Caco-2 (cell line): ENCODE data around the gene CCNQ. TPM values are rescaled to one million over a fixed set of nuclear protein-coding genes. Genes with fewer than 3 reads are reported as not detected.

Experiments used
- BruUV-seq: library from RNA; stranded (reverse); fragments of 400-500 nt; replicated peaks from 2 replicates; lab custom pipeline; 2021; lab: Mats Ljungman, UMichigan
- CTCF ChIA-PET: fragments of 300-600 bp; sonication (Branson Sonifier 250); formaldehyde crosslinking; loops from one replicate; lab custom pipeline; 2022; ENCODE audit warnings: antibody characterized with exemption; lab: Charles Lee
- POLR2A ChIA-PET: fragments of 300-600 bp; sonication (Branson Sonifier 250); formaldehyde crosslinking; loops from one replicate; lab custom pipeline; 2022; ENCODE audit warnings: antibody characterized with exemption; lab: Charles Lee
- DNase-seq, 2 experiments: peaks; one replicate each; pipeline versions ENCODE4 v3.0.0 to v3.0.0-alpha.2; 2020 to 2022
- H3K27me3 ChIP-seq: replicated peaks from 2 replicates; pipeline ENCODE4 v1.6.0; 2011; ENCODE audit warnings: low read length; ENCODE audit not compliant: control insufficient read depth, insufficient read depth
- H3K36me3 ChIP-seq: 2 replicates; pipeline ENCODE4 v1.5.1; 2011; ENCODE audit warnings: low read length; ENCODE audit not compliant: control insufficient read depth, insufficient read depth
- H3K4me1 ChIP-seq: fragments of 250-450 bp; sonication (Bioruptor Pico); 2 replicates; pipeline ENCODE4 v1.5.1; 2020; ENCODE audit warnings: mild to moderate bottlenecking
- H3K4me3 ChIP-seq: 2 replicates; pipeline ENCODE4 v1.5.1; 2011; ENCODE audit warnings: low read depth, mild to moderate bottlenecking, control low read depth, low read length
- H3K9me3 ChIP-seq: fragments of 250-450 bp; sonication (Bioruptor Pico); 2 replicates; pipeline ENCODE4 v1.5.1; 2020; ENCODE audit warnings: mild to moderate bottlenecking, moderate library complexity
- H3K27ac Mint-ChIP-seq: one replicate; pipeline ENCODE4 v1.8.0; 2022; ENCODE audit warnings: mixed read lengths; ENCODE audit not compliant: unreplicated experiment
- H3K27me3 Mint-ChIP-seq: one replicate; pipeline ENCODE4 v1.8.0; 2022; ENCODE audit warnings: mixed read lengths; ENCODE audit not compliant: insufficient read depth, unreplicated experiment
- H3K36me3 Mint-ChIP-seq: one replicate; pipeline ENCODE4 v1.8.0; 2022; ENCODE audit warnings: mild to moderate bottlenecking, mixed read lengths; ENCODE audit not compliant: insufficient read depth, unreplicated experiment
- H3K4me1 Mint-ChIP-seq: one replicate; pipeline ENCODE4 v1.8.0; 2022; ENCODE audit warnings: low read depth, mixed read lengths; ENCODE audit not compliant: unreplicated experiment
- H3K4me3 Mint-ChIP-seq: one replicate; pipeline ENCODE4 v1.8.0; 2022; ENCODE audit warnings: mild to moderate bottlenecking, moderate library complexity, mixed read lengths; ENCODE audit not compliant: unreplicated experiment
- H3K9me3 Mint-ChIP-seq: one replicate; pipeline ENCODE4 v1.8.0; 2022; ENCODE audit warnings: mixed read lengths; ENCODE audit not compliant: unreplicated experiment
- CTCF ChIP-seq, 2 experiments: fragments of 200-600 bp in 1 of 2; IDR thresholded peaks; 1 replicate in 1 of 2; 2 replicates in 1 of 2; pipeline versions ENCODE4 v1.5.1 to v1.8.0; 2011 to 2022; ENCODE audit warnings: antibody characterized with exemption in 1 of 2, control low read depth in 1 of 2, inconsistent platforms in 1 of 2, low read depth in 1 of 2, low read length in 1 of 2, mild to moderate bottlenecking in 1 of 2, moderate library complexity in 1 of 2; ENCODE audit not compliant: insufficient read depth in 1 of 2, severe bottlenecking in 1 of 2, unreplicated experiment in 1 of 2
- intact Hi-C: fragments of 100-400 bp; cut with micrococcal nuclease; formaldehyde crosslinking; loops from one replicate; pipeline ENCODE4 v1.10.0; 2022; ENCODE audit not compliant: unreplicated experiment
- total RNA-seq: library from RNA; stranded (reverse); gene quantifications from 2 replicates; pipeline ENCODE4 v1.2.3, GENCODE V29; 2022

The CCNQ gene
- total RNA-seq, 1 experiment from 2014 or later = 23.8 TPM

DNA sequence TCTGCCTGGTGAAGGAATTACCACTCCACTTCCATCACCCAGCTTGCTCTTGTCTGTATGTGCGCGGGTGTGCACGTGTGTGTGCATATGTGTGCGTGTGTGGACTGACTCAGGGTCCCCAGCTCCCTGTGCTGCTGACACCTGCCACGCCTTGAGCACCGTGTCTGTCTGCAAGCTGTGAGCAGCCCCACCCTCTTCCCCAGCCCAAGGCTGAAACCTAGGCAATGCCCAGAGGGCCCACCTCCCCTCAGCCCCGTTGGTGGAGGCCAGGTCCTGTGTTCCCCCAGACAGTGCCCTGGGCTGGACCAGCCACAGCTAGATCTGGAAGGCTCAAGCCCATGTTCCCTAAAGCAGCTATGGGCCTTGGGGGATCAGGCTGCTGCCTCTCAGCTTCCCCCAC lies 2.0 kb upstream of the CCNQ start:
- peaks cover under 1% of the 10 kb centered on the region for H3K36me3 Mint-ChIP-seq
- H3K4me1 Mint-ChIP-seq = peaks cover 6% of the 10 kb centered on the region
- Histone ChIP-seq H3K27me3 (no peaks in the 10 kb centered on the region), H3K9me3 (no peaks in the 10 kb centered on the region), H3K4me3 (no peak overlapping the region), H3K36me3 (no peaks in the 10 kb centered on the region), H3K4me1 (no peaks in the 10 kb centered on the region)
- no peak overlapping the region for H3K4me3 Mint-ChIP-seq
- BruUV-seq = no TSS peak
- no peaks in the 10 kb centered on the region for H3K27me3 Mint-ChIP-seq
- H3K9me3 Mint-ChIP-seq = no peaks in the 10 kb centered on the region
- CTCF ChIA-PET = no interaction called here
- no peak overlapping the region for H3K27ac Mint-ChIP-seq
- intact Hi-C loops = no loop called here
- no peak for DNase-seq
- no peak for TF ChIP-seq CTCF (IDR thresholded peaks at IDR 0.05; ENCODE audit: insufficient read depth in 1 of 2, low read depth in 1 of 2, low read length in 1 of 2, severe bottlenecking in 1 of 2, unreplicated experiment in 1 of 2)
- POLR2A ChIA-PET = no interaction called here

- intact Hi-C loops = no loop called here
- H3K27me3 ChIP-seq = no peaks in the 10 kb centered on the region
- no TSS peak for BruUV-seq
- H3K9me3 ChIP-seq = no peaks in the 10 kb centered on the region
- CTCF ChIA-PET = interaction anchor here (0.5 to 1.9 kb wide), 2 partner anchors 47 to 50 kb away, joined by 3 to 7 read pairs; partner anchors contain the start of gene DUSP9
- Mint-ChIP-seq H3K4me1 (peaks cover 6% of the 10 kb centered on the region), H3K9me3 (no peaks in the 10 kb centered on the region), H3K36me3 (peaks cover 7% of the 10 kb centered on the region), H3K4me3 (peak overlapping the region; percentile 80), H3K27ac (no peak overlapping the region), H3K27me3 (no peaks in the 10 kb centered on the region)
- POLR2A ChIA-PET = no interaction called here
- no peak for TF ChIP-seq CTCF (IDR thresholded peaks at IDR 0.05; ENCODE audit: insufficient read depth in 1 of 2, low read depth in 1 of 2, low read length in 1 of 2, severe bottlenecking in 1 of 2, unreplicated experiment in 1 of 2)
- no peaks in the 10 kb centered on the region for H3K36me3 ChIP-seq
- no peak for DNase-seq
- H3K4me3 ChIP-seq = peak overlapping the region; percentile 60
- H3K4me1 ChIP-seq = no peaks in the 10 kb centered on the region
These were observed 1.1 kb upstream of the CCNQ start for GRCh38 chrX:153600032-153600373.

DNA sequence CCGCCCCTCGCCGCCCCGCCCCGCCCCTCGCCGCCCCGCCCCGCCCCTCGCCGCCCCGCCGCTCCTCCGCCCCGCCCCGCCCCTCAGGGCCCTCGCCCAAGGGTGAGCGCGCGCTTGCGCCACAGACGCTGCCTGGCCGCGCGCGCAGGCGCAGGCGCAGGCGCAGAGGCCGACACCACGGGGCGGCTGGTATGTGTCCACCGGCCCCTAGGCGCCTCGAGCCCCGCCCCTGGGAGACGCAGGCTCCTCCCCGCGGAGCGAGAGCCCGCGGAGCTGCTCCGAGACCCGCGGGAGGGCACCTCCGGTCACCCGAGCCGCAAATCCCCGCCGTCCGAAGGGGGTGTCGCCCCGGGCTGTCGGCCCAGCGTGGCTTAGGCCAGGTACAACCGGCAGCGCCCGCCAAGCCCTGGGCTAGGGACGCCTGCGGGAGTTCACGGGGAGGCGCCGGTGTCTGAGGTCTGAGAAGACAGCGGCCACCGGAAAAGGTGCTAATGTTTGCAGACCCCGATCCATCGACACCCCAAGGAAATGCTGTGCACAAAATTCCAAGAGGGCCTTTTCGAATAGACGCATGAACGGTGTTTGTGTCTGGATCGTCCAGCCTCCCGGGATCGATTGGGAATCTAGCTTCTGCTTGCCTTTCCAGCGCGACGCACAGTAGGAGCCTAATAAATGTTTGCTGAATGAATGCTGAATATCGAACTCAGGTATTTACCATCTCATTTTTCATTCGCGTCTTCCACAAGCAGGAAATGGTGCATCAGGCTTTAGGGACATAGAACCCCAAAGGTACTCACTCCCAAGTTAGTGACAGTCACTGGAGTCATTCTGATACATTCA lies 473 bp upstream of the CCNQ start:
- no peak for TF ChIP-seq CTCF (IDR thresholded peaks at IDR 0.05; ENCODE audit: insufficient read depth in 1 of 2, low read depth in 1 of 2, low read length in 1 of 2, severe bottlenecking in 1 of 2, unreplicated experiment in 1 of 2)
- Mint-ChIP-seq H3K9me3 (no peaks in the 10 kb centered on the region), H3K4me1 (peaks cover 6% of the 10 kb centered on the region), H3K27me3 (no peaks in the 10 kb centered on the region), H3K36me3 (peaks cover 7% of the 10 kb centered on the region), H3K4me3 (peak overlapping the region; percentile 80), H3K27ac (no peak overlapping the region)
- no peaks in the 10 kb centered on the region for H3K27me3 ChIP-seq
- POLR2A ChIA-PET = no interaction called here
- no peaks in the 10 kb centered on the region for H3K9me3 ChIP-seq
- no TSS peak for BruUV-seq
- DNase-seq = peak; percentile 88 to 91
- no peaks in the 10 kb centered on the region for H3K4me1 ChIP-seq
- H3K4me3 ChIP-seq = peak overlapping the region; percentile 60
- CTCF ChIA-PET = interaction anchor here (1.9 kb wide), 1 partner anchor 47 kb away, joined by 7 read pairs; the partner anchor contains the start of gene DUSP9
- no peaks in the 10 kb centered on the region for H3K36me3 ChIP-seq
- intact Hi-C loops = loop anchor here (5.0 kb wide), 2 partner anchors 42 to 657 kb away; no protein-coding TSS in a partner anchor
